ENCODE data around the gene FCHSD2. TPM values are rescaled to one million over a fixed set of nuclear protein-coding genes. Genes with fewer than 3 reads are reported as not detected.

FCHSD2 gene
- total and polyA plus RNA-seq, 2 of the 13 experiments (the other 11 are each of a cell fraction or from before 2014, with no cell fraction given), result 20.5 to 24.8 TPM

- TF ChIP-seq ZNF710 (CRISPR knock-in tag; IDR thresholded peaks at IDR 0.05; ENCODE audit: borderline replicate concordance), result peak; percentile 100
- TF ChIP-seq GATAD1 (CRISPR knock-in tag; IDR thresholded peaks at IDR 0.05), result no peak
- TF ChIP-seq ZNF768 (CRISPR knock-in tag; IDR thresholded peaks at IDR 0.05), result no peak
- no peak for TF ChIP-seq HOXD1 (CRISPR knock-in tag; IDR thresholded peaks at IDR 0.05)
- no peak for TF ChIP-seq U2AF1 (optimal IDR thresholded peaks at IDR 0.05; ENCODE audit: low read depth, low read length)
- no peak for TF ChIP-seq KAT2B (IDR thresholded peaks at IDR 0.05; ENCODE audit: borderline replicate concordance, low read depth, low read length)
- 0 out of 2 replicates have a peak, but pooled peaks have one; percentile 29 for TF ChIP-seq NR2C2 (CRISPR knock-in tag; IDR thresholded peaks at IDR 0.05; ENCODE audit: borderline replicate concordance)
- TF ChIP-seq, protein P1, sequence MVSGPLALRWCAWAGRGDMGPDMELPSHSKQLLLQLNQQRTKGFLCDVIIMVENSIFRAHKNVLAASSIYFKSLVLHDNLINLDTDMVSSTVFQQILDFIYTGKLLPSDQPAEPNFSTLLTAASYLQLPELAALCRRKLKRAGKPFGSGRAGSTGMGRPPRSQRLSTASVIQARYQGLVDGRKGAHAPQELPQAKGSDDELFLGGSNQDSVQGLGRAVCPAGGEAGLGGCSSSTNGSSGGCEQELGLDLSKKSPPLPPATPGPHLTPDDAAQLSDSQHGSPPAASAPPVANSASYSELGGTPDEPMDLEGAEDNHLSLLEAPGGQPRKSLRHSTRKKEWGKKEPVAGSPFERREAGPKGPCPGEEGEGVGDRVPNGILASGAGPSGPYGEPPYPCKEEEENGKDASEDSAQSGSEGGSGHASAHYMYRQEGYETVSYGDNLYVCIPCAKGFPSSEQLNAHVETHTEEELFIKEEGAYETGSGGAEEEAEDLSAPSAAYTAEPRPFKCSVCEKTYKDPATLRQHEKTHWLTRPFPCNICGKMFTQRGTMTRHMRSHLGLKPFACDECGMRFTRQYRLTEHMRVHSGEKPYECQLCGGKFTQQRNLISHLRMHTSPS (CRISPR knock-in tag; IDR thresholded peaks at IDR 0.05; ENCODE audit: low read depth), result peak; percentile 77
- TF ChIP-seq EEA1 (CRISPR knock-in tag; IDR thresholded peaks at IDR 0.05; ENCODE audit: borderline replicate concordance), result no peak
- TF ChIP-seq GATAD2A (CRISPR knock-in tag; IDR thresholded peaks at IDR 0.05), result peak; percentile 85
- no peak for TF ChIP-seq MEF2D (CRISPR knock-in tag; IDR thresholded peaks at IDR 0.05)
- TF ChIP-seq GZF1 (CRISPR knock-in tag; IDR thresholded peaks at IDR 0.05), result no peak
- TF ChIP-seq YEATS4 (CRISPR knock-in tag; IDR thresholded peaks at IDR 0.05; ENCODE audit: borderline replicate concordance), result no peak; the same call in 1 of the 2 replicates
- TF ChIP-seq ZNF598 (CRISPR knock-in tag; IDR thresholded peaks at IDR 0.05; ENCODE audit: borderline replicate concordance), result no peak; the same call in 1 of the 2 replicates
- TF ChIP-seq ONECUT2 (CRISPR knock-in tag; IDR thresholded peaks at IDR 0.05), result 0 out of 2 replicates have a peak, but pooled peaks have one; percentile 48
- TF ChIP-seq ZNF850 (CRISPR knock-in tag; conservative IDR thresholded peaks at IDR 0.05), result no peak
- no peak for TF ChIP-seq MAFK (conservative IDR thresholded peaks at IDR 0.05 in 1 of 2, IDR thresholded peaks at IDR 0.05 in 1 of 2; ENCODE audit: low read length in 2 of 2)
- TF ChIP-seq ZNF614 (CRISPR knock-in tag; IDR thresholded peaks at IDR 0.05; ENCODE audit: borderline replicate concordance), result peak; percentile 6; the same call in 1 of the 2 replicates
- TF ChIP-seq, protein P2, sequence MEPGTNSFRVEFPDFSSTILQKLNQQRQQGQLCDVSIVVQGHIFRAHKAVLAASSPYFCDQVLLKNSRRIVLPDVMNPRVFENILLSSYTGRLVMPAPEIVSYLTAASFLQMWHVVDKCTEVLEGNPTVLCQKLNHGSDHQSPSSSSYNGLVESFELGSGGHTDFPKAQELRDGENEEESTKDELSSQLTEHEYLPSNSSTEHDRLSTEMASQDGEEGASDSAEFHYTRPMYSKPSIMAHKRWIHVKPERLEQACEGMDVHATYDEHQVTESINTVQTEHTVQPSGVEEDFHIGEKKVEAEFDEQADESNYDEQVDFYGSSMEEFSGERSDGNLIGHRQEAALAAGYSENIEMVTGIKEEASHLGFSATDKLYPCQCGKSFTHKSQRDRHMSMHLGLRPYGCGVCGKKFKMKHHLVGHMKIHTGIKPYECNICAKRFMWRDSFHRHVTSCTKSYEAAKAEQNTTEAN (CRISPR knock-in tag; conservative IDR thresholded peaks at IDR 0.05), result no peak
- peak; percentile 88 for TF ChIP-seq ZNF501 (CRISPR knock-in tag; IDR thresholded peaks at IDR 0.05)
- TF ChIP-seq, protein P3, sequence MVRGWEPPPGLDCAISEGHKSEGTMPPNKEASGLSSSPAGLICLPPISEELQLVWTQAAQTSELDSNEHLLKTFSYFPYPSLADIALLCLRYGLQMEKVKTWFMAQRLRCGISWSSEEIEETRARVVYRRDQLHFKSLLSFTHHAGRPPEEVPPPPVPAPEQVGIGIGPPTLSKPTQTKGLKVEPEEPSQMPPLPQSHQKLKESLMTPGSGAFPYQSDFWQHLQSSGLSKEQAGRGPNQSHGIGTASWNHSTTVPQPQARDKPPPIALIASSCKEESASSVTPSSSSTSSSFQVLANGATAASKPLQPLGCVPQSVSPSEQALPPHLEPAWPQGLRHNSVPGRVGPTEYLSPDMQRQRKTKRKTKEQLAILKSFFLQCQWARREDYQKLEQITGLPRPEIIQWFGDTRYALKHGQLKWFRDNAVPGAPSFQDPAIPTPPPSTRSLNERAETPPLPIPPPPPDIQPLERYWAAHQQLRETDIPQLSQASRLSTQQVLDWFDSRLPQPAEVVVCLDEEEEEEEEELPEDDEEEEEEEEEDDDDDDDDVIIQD (CRISPR knock-in tag; IDR thresholded peaks at IDR 0.05; ENCODE audit: low read depth), result no peak
- no peak for TF ChIP-seq ZNF589 (CRISPR knock-in tag; conservative IDR thresholded peaks at IDR 0.05)
- TF ChIP-seq PAF1 (CRISPR knock-in tag; IDR thresholded peaks at IDR 0.05), result no peak
- no peak for TF ChIP-seq KDM5A (IDR thresholded peaks at IDR 0.05; ENCODE audit: borderline replicate concordance, low read length)
- TF ChIP-seq ZNF547 (CRISPR knock-in tag; IDR thresholded peaks at IDR 0.05), result no peak
Observed at GRCh38 chr11:73175551-73176144, 33.5 kb upstream of the FCHSD2 start (continued).
